Coronary artery (tissue), 2 donors: Measurements from ENCODE around the gene CALML3.
"Not testable (repeated sequence)": the region's sequence is repeated elsewhere in the genome, so short reads cannot be mapped to it uniquely, and the experiment has no call there.

Experiments used
- DNase-seq: peaks from one replicate; pipeline ENCODE4 v3.0.0-alpha.2; 2017; ENCODE audit warnings: low spot score
- H3K27ac ChIP-seq, 2 donors: fragments of 200-600 bp; sonication (generic); one replicate each; pipeline ENCODE4 v1.5.1; 2016 to 2019
- H3K4me3 ChIP-seq: fragments of 200-600 bp; sonication (generic); 2 replicates; pipeline ENCODE4 v1.5.1; 2016; ENCODE audit warnings: mild to moderate bottlenecking, moderate library complexity
- TF ChIP-seq, protein P1 (sequence below): fragments of 200-600 bp; sonication (generic); IDR thresholded peaks from one replicate; pipeline ENCODE4 v1.5.1; 2019; ENCODE audit warnings: antibody characterized with exemption

The CALML3 gene

GRCh38 chr10:5553400-5554170 is 28.8 kb downstream of the CALML3 start:
- DNase-seq: no peak
- H3K27ac ChIP-seq: peak overlapping the region; percentile 57 to 85
- TF ChIP-seq, protein P1, sequence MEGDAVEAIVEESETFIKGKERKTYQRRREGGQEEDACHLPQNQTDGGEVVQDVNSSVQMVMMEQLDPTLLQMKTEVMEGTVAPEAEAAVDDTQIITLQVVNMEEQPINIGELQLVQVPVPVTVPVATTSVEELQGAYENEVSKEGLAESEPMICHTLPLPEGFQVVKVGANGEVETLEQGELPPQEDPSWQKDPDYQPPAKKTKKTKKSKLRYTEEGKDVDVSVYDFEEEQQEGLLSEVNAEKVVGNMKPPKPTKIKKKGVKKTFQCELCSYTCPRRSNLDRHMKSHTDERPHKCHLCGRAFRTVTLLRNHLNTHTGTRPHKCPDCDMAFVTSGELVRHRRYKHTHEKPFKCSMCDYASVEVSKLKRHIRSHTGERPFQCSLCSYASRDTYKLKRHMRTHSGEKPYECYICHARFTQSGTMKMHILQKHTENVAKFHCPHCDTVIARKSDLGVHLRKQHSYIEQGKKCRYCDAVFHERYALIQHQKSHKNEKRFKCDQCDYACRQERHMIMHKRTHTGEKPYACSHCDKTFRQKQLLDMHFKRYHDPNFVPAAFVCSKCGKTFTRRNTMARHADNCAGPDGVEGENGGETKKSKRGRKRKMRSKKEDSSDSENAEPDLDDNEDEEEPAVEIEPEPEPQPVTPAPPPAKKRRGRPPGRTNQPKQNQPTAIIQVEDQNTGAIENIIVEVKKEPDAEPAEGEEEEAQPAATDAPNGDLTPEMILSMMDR: no peak
- no peak overlapping the region for H3K4me3 ChIP-seq

- TF ChIP-seq, protein P1: no peak
- Histone ChIP-seq H3K4me3 (peak overlapping the region; percentile 49), H3K27ac (peak overlapping the region in 1 of 2 donors; percentile 85)
- DNase-seq: no peak
Measured at GRCh38 chr10:5555021-5555510, 30.3 kb downstream of the CALML3 start.

DNA sequence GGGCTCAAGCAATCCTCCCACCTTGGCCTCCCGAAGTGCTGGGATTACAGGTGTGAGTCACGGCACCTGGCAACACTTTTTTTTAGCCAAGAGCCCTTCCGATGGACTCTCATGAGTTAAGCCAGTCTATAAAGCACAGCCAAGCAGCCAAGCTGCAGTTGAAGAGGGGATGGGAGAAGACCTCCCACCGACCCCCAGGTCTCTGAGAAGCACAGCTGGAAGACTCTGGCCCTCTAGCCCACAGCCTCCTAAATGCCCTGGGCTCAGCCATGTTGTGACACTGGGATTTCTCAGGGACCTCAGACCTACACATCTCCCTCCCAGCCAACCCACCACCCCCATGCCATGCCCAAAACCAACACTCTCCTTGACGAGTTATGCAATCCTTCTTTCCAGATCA is 31.1 kb downstream of the CALML3 start:
- peak; percentile 50 for DNase-seq
- no peak overlapping the region for H3K4me3 ChIP-seq
- peak overlapping the region; percentile 28 to 30 for H3K27ac ChIP-seq
- TF ChIP-seq, protein P1: no peak

- Histone ChIP-seq H3K27ac (no peak overlapping the region), H3K4me3 (no peak overlapping the region)
- TF ChIP-seq, protein P1: no peak
- peak; percentile 68 for DNase-seq
Measured at GRCh38 chr10:5556576-5556975, 31.8 kb downstream of the CALML3 start.

DNA sequence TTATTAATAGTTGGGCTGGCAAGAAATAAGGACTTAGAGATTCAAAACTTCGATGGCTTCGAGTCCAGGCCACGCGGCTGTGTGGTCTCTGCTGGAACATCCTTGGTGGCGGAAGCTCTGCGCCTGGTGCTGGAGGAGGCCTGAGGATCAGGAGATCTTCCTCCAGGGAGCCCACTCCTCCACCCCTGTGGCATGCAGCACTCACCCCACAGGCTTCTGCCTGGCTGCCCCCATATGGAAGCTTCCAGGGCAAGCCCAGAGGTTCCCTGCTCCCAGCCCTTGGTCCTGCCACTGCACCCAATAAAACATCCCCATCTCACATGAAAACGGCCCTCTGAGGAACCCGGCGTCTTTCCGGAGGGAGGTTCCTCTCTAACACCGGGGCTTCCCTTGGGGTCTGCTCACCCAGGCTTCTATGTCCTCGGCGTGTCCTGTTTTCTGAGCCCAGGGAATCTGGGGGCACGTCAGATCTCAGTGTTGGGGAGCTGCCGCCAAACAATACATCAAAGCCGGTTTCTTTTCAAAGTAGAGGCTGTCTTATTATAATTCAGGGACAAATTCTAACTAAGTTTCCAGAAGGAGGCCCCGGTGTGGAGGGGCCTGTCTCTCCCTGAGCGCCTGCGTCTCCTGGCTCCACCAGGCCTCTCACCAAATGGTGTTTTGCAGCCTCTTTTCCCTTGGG is 32.4 kb downstream of the CALML3 start:
- TF ChIP-seq, protein P1: no peak
- Histone ChIP-seq H3K27ac (no peak overlapping the region), H3K4me3 (no peak overlapping the region)
- peak; percentile 50 for DNase-seq

- peak; percentile 68 for DNase-seq
- Histone ChIP-seq H3K4me3 (no peak overlapping the region), H3K27ac (no peak overlapping the region)
- TF ChIP-seq, protein P1: no peak
Measured at GRCh38 chr10:5557799-5558771, 33.3 kb downstream of the CALML3 start.

DNA sequence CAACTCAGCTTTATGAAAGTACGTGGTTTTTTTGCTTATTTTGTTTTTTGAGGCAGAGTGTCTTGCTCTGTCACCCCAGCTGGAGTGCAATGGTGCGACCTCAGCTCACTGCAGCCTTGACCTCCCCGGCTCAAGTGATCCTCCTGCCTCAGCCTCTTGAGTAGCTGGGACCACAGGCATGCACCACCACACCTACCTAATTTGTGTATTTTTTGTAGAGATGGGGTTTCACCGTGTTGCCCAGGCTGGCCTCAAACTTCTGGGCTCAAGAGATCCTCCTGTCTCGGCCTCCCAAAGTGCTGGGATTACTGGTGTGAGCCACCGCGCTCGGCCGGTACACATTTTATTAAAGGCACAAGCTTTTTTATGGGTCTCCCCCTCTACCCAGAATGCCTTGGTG is 34.3 kb downstream of the CALML3 start:
- peak; percentile 49 for DNase-seq
- not testable (repeated sequence) for H3K4me3 ChIP-seq, H3K27ac ChIP-seq
